Activated CD4-positive, alpha-beta T cell treated with anti-CD3 and anti-CD28 coated beads, Interleukin-2, amount 50 U/mL, for 48 hours (primary cell): ENCODE data around the gene MGAT4A.

Experiments used
- DNase-seq, 2 experiments: peaks; one replicate each; pipeline ENCODE4 v3.0.0-alpha.2; 2020

Gene MGAT4A

DNA sequence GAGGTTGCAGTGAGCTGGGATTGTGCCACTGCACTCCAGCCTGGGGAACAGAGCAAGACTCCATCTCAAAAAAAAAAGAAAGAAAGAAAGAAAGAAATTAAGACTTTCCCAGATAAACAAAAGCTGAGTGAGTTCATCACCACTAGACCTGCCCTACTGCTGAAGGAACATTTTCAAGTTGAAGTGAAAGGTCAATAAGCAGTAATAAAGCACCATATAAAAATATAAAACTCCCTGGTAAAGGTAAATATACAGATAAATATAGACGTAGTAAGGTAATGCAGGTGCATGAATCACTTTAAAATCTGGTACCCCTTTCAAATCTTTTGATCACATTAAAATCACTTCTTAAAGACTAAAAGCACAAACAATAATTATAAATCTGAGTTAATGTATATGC, 79.9 kb downstream of the MGAT4A start:
- no peak for DNase-seq

DNA sequence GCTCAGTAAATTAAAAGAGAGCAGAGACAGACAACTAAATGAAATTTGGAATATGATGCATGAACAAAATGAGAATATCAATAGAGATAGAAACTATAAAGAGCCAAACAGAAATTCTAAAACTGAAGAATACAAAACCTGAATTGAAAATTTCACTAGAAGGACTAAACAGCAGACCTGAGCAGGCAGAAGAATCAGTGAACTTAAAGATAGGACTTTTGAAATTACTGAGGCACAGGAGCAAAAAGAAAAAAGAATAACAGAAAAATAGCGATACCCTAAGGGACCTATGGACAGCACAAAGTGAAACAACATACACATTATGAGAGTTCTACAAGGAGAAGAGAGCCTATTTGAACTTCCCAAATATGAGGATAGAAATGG, 80.9 kb downstream of the MGAT4A start:
- DNase-seq: no peak

DNA sequence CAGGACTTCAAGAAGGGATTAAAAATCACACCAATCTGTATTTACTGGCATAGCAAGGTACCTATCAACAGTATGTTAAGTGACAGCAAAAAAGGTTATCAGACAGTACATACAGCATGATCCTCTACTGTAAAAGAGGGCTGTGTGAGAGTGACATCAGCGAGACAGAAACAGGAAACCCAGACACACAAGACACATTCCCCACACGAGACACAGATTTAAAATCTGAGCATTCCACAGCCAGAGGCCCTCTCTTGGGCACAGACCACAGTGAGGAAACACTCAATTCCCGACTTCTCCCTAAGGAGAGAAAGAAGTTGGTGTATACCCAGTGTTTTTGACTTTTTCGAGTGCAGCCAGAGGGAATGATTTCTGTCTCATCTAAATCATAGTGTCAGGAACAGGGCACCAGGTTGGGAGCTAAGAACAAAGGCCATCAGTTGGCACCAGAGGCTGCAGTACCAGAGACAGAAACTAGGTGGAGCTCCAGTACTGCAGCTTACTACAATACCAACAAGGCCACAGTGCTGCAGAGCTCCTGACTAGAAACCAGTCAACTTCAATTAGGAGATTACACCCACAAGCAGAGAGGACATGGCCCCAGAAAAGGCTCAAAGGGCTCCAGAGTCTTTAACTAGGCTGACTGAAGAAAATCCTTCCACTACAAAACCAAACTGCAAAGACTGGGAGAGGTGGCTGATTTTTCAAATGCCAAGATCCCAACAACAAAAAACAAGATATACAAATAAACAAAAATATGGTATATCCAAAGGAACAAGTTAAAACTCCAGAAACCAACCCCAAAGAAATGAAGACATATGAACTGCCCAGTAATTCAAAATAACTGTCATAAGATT, 81.6 kb downstream of the MGAT4A start:
- peak; percentile 86 to 89 for DNase-seq

DNA sequence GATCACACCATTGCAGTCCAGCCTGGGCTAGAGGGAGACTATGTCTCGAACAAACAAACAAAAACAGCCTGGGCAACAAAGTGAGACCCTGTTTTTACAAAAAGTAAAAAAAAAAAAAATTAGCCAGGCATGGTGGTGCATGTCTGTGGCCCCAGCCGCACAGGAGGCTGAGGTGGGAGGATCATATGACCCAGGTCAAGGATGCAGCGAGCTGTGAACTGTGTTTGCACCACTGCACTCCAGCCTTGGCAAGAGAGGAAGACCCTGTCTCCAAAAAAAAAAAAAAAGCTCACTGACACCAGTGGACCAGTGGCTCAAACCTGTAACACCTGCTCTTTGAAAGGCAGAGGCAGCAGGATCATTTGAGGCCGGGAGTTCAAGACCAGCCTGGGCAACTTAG, 82.5 kb downstream of the MGAT4A start:
- no peak for DNase-seq

DNA sequence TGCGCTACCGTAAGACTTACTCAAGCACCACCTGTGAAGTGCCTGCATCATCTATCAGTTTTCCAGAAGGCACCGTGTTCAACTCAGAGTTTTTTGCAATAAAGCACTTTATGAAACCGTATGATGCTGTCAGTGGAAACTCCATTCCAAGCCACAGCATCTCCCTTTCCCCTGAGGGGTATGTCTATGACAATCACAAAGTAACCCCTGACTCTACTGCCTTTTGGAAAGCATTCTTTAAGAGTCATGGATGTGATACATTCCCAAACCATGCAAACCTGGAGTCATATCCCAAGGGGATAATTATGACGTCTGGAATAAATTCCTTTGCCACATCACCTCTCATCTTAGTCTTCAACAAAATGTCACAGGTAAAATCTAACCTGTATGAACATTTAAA, 83.3 kb downstream of the MGAT4A start:
- DNase-seq: no peak

DNA sequence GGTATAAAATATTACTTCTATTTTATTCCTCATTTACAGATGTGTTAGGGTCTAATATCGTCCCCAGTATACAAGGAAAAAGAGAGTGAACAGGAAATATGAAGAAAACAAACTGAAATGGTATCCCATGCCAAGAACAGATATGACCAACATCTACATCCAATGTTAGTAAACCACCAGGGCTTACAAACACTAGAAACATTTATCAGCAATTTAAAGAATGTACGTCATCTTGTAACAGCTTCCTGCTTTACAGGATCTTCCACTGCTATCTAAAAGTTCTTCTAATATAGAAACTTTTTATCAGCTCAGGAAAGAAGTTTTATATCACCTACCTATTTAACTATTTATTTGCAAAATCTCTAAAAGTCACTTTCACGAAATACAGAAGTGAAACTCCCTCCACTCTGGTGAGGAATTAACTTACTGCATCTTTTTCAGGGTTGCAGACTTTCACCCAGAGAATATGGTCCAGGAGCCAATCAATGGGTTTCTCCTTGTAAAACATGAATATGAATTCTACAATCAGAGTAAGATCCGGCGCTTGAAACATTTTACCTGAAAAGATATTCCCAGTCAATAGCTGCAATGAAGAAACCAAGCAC, 87.3 kb downstream of the MGAT4A start:
- DNase-seq: no peak

DNA sequence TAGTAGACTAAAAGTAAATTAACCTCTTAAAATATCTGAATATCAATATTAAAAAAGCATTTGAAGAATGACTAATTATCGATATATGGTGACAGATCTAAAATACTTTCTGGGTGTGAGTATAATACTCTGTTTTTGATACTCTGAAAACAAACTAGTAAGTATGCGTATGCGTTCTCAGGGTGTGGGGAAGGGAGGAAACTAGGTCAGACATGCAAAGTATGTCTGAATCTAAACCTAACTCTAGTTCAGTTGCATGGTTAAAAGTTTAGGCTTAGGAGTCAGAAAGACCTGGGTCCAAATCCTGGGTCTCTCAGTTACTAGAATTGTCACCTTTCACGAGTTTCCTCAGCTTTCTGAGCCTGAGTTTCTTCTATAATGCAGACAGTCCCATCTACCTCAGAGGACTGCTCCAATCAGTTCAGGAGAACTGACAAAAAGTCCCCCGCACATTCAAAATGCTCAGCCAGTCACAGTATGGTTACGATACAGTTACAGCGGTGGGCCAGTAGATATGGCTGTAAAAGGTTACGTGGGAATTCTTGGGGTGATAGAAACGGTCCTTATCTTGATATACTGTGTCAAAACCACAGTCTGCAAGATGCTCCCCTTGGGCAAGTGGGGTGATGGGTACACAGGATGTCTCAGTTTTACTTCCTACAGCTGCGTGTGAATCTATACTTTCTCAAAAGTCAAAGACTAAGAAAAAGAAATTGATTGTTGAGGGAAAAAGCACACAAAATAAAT, 93.4 kb downstream of the MGAT4A start:
- DNase-seq: peak; percentile 36 to 62

DNA sequence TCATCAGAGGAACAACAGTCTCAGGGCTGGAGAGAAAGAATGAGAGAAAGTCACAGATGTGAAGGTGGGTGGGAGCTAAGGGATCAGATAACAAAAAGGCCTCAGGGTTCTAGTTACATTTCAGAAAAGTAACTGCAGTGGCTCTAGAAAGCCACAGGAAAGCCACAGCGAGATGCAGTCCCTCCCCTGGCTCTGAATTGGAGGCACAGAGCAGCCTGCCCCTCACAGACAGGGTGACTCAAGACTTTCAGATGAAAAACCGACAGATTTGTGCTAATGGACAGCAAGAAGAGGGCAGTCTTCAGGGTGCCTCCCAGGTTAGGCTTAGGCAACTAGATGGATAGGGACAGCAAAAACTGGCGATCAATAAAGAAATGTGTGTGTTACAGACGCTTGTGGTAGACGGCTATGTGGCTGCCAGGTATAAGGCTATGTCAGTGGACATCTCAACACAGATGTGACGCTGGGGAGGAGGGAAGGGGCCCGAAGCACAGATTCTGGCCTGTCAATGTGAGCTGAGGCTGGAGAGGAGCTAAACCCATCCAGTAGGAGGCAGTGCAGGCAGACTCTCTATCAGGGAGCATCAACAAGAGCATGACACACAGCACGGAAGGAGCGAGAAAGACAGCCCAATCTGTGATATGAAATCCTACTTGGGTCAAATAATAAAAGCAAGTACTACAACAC, 96.4 kb downstream of the MGAT4A start:
- peak; percentile 62 to 72 for DNase-seq

DNA sequence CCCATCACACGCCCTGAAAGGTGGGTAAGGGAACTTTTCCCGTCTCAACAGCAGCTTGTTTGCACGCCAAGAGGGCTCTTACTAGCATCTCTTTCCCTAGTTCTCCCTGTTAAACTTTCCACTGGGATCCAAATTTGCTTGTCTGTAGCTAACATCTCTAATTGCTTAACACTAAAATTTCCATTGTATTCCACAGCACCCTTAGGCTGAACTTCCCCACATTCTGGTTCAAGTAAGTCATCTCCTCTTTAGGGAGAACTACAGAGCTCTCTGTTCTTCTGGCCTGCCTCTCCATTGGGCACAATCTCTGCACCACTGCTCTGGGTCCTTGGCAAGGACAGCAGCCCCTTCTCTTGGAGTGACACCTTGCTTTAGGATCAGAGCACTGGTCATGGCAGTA, 98.6 kb downstream of the MGAT4A start:
- no peak for DNase-seq

DNA sequence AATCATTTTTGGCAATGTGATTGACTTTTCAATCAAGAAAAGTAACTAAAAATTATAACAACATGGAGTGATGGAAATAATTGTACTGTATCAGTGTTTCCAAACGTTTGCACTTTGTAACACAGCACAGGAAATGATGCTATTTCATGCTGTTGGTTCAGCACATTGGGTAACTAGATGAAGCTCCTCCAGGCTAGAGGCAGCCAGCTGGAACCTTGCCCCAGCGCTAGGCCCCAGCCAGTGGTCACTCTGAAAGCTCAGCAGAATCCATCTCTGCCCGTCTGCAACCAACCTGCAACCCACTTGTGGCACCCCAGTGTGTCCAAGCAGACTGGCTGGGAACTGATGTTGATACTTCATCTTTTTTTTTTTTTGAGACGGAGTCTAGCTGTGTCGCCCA, 107.3 kb downstream of the MGAT4A start:
- DNase-seq: no peak

DNA sequence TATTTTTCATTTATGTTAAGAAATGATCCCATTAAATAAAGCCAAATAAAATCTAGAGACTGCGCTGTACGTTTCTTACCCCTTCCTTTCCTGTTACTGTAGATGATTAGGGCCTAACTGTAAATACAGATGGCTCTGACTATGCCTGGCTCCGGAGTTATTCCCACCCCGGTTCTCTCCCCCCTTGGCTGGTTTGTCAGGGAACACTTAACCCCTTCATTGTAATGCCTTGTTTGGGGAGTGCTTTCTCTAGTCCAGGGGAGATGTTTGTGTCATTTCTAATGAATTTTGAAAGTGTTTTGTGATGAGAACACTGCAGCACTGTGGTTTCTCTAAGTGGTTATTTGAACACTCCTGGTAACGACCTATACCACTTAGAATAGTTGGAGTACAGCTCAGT, 113.8 kb downstream of the MGAT4A start:
- no peak for DNase-seq

DNA sequence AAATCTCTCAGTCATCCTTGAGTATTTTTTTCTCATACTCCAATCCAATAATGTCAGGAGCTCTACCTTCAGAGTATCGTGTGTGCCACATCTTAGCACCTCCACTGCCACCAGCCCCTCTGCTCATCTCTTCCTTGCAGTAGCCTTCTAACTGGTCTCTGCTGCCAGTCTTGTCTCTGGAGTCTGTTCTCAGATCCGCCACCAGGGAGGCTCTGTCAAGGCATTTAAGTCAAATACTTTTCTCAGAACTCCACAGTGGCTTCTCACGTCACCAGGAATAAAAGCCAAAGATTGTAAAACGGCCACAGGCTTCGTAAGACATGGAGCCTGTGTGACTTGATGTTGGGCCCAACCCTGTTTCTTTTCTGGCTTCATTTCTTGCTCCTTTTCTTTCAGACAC, 115.5 kb downstream of the MGAT4A start:
- DNase-seq: no peak

DNA sequence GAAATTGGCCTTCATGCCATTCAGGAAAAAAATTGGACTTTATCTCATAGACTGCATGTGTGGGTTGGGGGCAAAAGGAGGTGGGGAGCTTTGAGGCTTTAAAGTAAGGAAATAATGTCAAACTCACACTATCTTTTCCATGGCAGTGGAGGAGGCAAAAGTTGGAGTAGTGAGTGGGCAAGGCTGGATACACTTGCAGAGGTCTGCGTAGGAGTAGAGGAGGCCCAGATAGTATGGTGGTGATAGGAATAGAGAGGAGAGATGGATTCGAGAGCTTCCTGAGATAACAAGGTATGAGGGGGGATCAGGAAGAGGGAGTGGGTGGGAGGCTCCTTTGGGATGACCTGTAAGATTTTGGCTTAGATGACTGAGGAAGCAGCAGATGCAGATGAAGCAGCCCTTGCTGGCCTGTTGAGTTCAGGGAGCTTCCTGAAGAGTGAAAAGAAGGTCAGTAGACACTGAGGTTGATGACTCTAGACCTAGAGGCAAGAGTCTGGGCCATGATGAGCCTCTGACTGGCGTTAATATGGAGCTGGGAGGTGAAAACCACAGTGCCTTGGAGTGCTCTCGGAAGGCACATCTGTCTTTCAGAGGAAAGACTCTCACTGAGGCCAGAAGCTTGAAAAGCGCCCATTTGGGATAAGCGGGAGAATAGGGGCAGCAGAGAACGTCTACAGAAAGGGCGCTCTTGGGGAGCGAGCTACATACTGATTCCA, 116.8 kb downstream of the MGAT4A start:
- DNase-seq: no peak

DNA sequence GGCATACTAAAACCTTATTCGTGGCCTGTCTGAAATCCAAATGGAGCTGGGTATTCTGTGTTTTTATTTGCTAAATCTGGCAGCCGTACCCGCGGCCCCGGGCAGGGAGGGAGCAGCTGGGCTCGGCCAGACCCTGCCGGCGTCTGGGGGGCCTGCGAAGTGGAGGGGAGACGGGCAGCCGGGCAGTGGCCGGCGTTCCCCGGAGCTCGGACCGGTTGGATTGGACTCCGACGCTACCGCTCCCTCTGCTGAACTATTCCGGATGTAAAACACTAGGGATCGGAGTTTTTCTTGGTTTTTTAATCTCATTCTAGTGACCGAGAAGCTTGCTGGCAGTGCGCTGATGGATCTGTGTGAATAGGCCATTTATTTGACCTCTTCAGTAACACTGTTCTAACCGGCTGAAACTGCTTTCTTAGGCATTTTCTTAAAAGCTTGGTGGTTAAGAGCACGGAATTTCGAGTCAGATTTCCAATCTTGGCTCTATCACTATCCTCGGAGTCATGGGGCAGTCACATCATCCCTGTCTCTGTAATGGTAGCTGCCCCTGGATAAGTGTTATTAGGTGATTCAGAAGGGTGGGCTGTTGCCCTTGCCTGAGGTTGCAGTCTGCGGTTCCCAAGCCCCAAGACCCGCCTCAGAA, 121.8 kb downstream of the MGAT4A start:
- peak in 1 of 2 experiments; percentile 9 for DNase-seq

DNA sequence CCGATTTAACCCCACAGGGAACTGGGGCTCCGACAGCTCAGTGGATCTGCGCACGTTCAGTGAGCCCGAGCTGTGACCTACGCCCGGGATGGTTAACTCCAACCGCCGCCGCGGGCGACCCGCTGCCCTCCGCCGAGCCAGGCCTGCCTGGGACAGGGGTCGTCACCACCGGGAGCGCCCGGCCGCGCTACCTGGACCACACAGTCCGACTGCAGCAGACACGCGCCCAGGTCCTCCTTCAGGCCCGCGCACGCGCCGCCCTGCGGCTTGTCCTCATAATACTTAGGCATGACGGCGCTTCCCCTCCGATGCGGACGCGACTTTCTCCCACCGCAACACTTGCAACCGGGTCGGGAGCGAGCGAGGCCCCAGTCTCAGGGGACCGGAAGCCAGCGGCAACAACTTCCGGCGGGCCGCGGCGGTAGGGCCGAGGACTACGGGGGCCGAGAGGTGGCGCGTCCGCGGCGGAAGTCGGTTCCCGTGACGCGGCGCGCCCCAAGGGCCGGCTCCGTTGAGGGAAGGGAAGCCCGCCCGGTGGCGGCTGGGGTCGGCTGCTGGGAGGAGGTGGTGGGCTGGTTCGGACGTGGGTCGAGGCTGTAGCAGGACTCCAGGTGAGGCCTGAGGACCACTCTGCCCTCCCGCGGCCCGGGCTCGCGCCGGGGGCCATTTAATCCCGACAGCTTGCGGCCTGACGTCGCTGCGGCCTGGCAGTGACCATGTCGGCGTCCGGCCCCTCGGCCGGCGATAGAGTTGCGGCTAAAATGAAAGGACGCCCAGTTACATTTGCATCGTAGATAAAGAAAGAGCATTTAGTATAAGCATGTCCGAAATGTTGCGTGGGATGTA, 122.6 kb downstream of the MGAT4A start, which contains the start of the genes COA5 and UNC50:
COA5 (minus strand) TSS at position 397 of the 846 bp plus-strand sequence; CDS start at position 290, 107 bp downstream.
UNC50 (plus strand) TSS at position 474 of the 846 bp plus-strand sequence. CDS start 1,171 bp downstream, outside the sequence.
- peak; percentile 93 for DNase-seq

DNA sequence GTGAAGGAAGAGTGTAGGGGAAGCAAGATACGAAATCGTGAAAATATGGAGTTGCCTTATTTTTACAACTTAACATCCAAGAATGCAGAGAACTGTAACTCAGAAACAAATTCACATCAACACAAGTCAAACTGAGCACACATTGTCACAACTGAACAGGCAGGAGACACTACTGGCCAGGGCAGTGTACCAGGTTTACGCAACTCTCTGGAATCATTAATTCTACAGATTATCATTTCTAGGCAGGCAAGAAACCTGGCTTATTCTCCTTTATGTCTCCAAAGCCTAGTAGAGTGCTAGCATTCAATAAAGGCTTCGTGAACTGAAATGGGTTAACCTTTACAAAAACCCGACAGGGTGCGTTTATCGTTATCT, 123.2 kb downstream of the MGAT4A start:
- no peak for DNase-seq

DNA sequence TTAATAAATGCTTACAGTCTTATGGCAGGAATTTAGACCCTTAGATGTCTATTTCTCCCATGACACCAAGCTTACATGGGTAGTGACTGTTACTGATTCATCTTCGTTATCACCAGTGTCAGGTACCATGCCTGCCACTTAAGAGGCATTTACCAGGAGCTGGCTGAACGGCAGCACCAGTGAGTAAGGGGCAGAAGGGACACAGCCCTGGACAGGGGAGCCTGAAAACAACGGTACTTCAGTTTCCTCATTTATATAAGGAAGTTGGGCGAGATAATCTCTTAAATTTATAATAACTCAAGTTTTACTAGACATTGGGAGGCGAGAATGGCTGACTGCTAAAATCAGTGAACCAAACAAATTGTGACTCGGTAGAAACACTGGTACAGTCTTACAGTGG, 123.8 kb downstream of the MGAT4A start:
- no peak for DNase-seq

DNA sequence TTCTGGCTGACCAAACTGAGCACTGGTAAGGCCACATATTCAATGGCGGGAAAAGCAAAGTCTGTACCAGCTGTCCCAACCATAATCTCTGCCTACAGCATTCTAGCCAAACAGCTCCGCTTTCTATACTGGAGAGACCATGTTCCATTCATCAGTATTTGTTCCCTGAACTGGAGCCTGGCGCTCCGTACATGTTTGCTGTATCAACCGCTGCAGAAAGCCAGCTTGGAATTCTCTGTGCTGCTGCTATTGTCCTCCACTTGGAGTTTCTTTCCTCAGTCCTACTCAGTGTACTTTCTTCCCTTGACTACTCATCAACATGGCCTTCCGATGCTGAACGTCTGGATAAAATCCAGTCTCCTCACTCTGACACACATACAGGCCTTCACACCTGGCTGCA, 124.5 kb downstream of the MGAT4A start:
- no peak for DNase-seq

DNA sequence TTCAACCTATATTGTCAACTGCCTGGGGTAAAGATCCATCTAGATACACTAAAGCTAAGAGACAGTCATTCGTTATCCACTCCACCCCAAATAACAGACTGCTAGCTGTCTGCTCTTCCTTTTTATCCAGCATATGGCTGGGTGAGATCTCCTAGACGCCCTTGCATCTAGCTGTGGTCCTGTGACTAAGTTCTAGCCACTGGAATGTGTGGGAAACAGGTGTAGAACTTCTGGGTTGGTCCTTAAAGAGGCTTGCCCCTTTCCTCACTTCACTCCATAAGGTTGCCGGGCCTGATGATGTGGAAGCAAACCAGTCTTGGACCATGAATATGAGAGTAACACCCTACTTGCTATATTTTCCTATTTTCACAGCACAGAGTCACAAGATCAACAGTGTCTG, 125.9 kb downstream of the MGAT4A start:
- DNase-seq: no peak

DNA sequence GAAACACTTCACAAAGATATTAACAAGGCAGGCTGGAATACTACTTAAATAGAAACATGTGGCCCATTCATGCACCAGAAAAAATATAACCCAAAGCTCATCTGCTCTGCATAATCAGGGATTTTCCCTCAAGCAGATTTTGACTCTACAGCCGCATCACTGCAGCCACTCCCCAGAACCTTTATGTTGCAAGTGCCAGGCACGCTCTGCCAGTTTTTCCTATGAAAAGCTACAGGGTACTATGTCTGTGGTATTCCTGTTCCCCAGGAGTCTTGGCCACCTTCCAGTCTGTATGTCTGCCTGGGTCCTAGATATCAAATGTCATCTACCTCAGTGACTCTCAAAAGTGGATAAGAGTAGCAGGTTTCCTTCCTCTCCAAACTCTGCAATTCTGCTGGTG, 126.4 kb downstream of the MGAT4A start:
- no peak for DNase-seq
